AG09319 (cell line): ENCODE data around the gene XCL1.

Experiments used
- DNase-seq: peaks from one replicate; pipeline ENCODE4 v3.0.0-alpha.2; 2010; ENCODE audit warnings: low read depth; ENCODE audit errors: extremely low read depth
- CTCF ChIP-seq: IDR thresholded peaks from 2 replicates; pipeline ENCODE4 v1.5.1; 2011; ENCODE audit warnings: low read depth, mild to moderate bottlenecking, inconsistent platforms, low read length, moderate library complexity

Gene XCL1

DNA sequence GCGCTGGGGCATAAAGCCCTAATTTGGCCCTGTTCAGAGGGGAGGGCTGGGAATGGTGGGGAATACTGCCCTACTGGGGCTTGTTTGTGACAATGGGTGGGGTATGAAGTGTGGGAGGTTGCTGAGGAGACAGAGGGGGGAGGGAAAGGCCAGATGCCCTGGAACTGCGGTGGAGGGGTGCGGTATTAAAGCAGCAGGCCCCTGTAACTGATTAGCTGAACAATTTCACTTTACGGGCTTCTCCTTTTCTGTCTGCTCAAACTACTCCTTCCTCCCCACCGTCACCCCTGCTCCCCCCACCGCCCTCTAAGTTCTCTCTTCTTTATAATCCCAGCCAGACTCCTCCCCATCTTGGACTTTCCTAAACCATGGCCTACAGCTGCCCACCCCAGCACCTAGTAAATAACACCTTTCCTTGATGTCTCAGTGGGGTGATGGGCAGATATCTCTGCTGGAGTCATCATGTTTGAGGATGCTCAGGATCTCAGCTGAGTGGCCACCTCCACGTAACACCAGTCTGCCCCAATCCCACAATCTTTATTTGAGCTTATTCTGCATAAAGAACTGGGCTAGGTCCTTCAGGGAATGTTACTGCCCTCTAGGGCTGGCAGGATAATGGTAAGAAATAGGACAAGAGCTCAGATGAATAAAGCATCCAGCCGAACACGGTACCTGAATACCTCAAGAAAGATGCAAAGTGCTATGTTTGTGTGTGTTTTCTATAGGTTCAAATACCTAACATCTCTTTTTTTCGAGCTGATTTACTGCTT lies 33.5 kb downstream of the XCL1 start:
- no peak; the same call in 1 of the 2 replicates for TF ChIP-seq CTCF
- no peak for DNase-seq

GRCh38 chr1:168613038-168613451 lies 36.6 kb downstream of the XCL1 start:
- no peak for DNase-seq
- no peak for TF ChIP-seq CTCF

DNA sequence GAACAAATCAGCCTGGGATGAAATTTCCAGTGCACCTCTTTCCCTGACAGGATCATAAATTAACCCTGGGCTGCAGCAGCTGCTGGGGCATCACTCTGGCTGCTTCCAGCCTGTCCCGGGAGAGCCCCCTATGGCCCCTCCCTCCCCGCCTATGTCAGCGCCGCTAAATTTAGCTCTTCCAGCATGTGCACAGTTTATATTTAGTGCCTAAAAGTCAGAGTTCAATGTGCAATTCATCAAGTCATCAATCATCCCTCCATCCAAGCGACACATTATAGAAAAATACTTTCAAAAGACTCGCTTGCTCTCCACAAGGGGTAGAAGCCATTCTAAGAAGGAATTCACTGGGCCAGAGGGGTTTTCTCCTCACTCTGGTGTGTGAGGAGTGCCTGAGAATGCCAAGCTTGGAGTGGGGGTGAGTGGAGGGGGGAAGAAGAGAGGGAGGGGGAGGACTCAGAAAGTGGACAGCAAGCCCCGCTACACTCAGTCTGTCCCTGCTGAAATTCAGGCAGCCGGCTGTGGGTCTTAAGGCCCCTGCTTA lies 37.4 kb downstream of the XCL1 start:
- DNase-seq, result no peak
- TF ChIP-seq CTCF, result no peak

- no peak for DNase-seq
- no peak for TF ChIP-seq CTCF
Measured at GRCh38 chr1:168614235-168614634, 37.8 kb downstream of the XCL1 start.

DNA sequence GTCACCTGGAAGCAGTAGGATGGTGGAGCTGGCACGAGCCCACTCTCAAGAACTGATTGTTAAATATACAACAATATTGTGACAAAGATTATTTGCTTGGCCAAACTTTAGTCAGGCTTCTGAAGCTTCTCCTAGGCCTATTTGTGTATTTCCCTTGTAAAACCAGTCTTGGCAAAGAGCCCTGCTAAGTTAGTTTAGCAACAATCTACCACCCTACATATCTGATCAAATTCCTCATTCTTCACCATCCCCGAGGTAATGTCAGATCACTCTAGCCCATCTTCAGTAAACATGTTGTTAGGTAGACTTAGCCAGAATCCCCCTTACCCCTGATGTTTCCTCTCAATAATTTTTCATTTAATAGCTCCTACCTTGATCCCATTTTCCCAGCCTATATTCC lies 39.6 kb downstream of the XCL1 start:
- no peak for DNase-seq
- no peak for TF ChIP-seq CTCF

GRCh38 chr1:168617974-168618750 lies 41.8 kb downstream of the XCL1 start:
- TF ChIP-seq CTCF, result no peak

DNA sequence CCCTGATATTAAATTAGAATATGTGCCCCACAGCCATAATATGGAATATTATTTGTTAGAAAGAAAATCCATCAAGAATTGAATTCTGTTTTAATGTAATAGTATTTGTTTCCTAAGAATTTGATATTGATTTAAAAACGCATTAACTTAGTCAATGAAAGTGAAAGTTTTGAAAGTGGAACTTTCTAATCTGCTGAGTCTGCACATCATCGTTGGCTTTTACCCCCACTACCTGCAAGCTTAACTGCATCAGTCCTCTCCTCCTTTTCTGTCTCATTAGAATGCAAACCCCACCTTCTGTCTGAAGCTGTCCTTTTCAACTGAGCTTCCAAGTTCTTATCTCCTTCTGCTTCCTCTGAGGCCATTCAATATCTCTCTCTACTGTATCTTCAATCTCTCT lies 42.5 kb downstream of the XCL1 start:
- TF ChIP-seq CTCF, result no peak
- DNase-seq, result no peak

More at GRCh38 chr1:168617974-168618750, 41.8 kb downstream of the XCL1 start:
- no peak for DNase-seq
